HG03025 (cell line): ENCODE results near the gene CHPF.

ENCODE experiments used
- ATAC-seq: cut with Tn5 transposase; IDR thresholded peaks from one replicate; pipeline ENCODE4 v1.9.1; 2021; ENCODE audit warnings: mild to moderate bottlenecking, moderate library complexity; ENCODE audit not compliant: unreplicated experiment, low FRiP score

Gene CHPF, protein sequence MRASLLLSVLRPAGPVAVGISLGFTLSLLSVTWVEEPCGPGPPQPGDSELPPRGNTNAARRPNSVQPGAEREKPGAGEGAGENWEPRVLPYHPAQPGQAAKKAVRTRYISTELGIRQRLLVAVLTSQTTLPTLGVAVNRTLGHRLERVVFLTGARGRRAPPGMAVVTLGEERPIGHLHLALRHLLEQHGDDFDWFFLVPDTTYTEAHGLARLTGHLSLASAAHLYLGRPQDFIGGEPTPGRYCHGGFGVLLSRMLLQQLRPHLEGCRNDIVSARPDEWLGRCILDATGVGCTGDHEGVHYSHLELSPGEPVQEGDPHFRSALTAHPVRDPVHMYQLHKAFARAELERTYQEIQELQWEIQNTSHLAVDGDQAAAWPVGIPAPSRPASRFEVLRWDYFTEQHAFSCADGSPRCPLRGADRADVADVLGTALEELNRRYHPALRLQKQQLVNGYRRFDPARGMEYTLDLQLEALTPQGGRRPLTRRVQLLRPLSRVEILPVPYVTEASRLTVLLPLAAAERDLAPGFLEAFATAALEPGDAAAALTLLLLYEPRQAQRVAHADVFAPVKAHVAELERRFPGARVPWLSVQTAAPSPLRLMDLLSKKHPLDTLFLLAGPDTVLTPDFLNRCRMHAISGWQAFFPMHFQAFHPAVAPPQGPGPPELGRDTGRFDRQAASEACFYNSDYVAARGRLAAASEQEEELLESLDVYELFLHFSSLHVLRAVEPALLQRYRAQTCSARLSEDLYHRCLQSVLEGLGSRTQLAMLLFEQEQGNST

GRCh38 chr2:219543596-219544358 lies at the start of gene CHPF, which contains the start of gene TMEM198:
CHPF (minus strand) TSS chr2:219543809; CDS start chr2:219543538, 271 bp downstream.
TMEM198 (plus strand) TSS chr2:219544028; CDS start chr2:219544728, 700 bp downstream.
- peak; percentile 77 for ATAC-seq

DNA sequence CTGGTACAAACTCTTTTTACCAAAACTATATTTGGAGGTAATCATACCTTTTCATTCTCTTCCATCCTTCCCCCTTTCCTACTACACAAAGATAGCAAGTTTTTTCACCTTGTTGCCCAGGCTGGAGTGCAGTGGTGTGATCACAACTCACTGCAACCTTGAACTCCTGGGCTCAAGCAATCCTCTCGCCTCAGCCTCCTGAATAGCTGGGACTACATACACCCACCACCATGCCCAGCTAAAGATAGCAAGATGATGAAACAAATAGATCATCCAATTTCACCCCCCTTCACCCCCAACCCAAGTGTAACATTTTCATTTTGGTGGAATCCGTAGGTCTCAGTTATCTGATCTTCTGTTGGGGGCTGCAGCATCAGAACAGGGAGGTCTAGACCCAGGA lies 49.5 kb upstream of the CHPF start:
- ATAC-seq, result no peak

- ATAC-seq, result no peak
These were observed 49.1 kb upstream of the CHPF start for GRCh38 chr2:219592736-219593135.

- no peak for ATAC-seq
These were observed 47.5 kb upstream of the CHPF start for GRCh38 chr2:219591091-219591490.

- no peak for ATAC-seq
These were observed 37.7 kb upstream of the CHPF start for GRCh38 chr2:219581346-219581745.

- no peak for ATAC-seq
These were observed 35.4 kb upstream of the CHPF start for GRCh38 chr2:219578811-219579613.

DNA sequence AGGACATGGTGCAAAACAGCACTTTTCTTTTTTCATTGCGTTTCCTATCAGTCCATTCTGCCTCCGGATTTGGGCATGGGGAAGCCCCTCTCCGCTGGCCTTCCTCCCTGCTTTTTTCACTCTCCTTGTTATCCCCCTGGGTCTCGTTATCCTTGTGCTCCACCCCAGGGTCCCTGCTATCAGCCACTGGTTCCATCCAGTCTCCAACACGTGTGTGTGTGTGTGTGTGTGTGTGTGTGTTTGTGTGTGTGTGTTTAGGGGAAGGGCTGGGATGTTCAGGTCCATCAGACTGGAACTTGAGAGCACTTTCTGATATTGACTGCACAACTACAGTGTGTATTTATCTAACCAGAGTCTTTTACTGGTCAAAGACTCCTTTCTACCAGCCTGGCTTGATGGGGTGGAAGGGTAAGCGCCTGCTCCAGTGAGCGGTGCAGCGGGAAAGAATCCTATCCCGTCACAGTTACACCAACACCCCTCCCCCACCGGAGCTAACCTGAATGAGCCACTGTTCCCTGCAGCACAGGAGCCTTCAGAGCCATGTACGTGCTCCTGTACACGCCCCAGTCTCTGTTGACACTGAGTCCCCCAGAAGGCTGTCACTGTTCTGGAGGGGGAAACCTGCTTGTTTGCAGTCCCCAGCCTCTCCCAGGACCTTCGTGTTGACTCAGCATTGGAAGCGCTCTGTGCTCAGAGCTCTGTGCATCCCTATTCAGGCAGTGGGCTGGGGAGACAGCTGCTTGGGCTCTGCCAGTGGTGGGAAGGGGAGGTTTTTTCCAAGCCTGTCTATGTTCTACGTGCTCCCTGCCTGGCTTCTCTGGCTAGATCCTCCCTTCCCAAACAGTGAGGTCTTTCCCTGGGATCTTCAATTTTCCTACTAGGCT lies 33.1 kb upstream of the CHPF start:
- ATAC-seq, result no peak

GRCh38 chr2:219575566-219576504 lies 32.2 kb upstream of the CHPF start:
- no peak for ATAC-seq

GRCh38 chr2:219574484-219575311 lies 31.1 kb upstream of the CHPF start:
- ATAC-seq, result no peak

DNA sequence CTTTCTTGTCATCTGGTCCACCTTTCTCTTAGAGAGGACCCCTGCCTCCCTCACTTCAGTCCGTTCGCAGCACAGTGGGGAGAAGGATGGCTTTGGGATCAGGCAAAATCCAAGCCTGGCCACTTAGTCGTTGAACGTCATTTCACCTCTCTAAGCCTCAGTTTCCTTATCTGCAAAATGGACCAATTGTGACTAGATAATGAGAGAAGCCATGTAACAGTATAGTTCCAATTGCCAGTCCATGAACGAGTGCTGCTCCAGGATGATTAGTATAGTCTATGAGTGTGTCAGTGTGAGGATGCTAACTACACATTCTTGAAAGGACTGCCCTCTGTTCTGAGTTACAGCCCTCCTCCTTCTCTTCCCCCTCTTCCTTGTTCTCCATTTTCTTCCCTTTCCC lies 29.6 kb upstream of the CHPF start:
- no peak for ATAC-seq

- no peak for ATAC-seq
These were observed 28.8 kb upstream of the CHPF start, which contains the start of gene INHA for GRCh38 chr2:219572237-219573001. INHA (plus strand) TSS chr2:219572310; CDS start chr2:219572375, 65 bp downstream.

DNA sequence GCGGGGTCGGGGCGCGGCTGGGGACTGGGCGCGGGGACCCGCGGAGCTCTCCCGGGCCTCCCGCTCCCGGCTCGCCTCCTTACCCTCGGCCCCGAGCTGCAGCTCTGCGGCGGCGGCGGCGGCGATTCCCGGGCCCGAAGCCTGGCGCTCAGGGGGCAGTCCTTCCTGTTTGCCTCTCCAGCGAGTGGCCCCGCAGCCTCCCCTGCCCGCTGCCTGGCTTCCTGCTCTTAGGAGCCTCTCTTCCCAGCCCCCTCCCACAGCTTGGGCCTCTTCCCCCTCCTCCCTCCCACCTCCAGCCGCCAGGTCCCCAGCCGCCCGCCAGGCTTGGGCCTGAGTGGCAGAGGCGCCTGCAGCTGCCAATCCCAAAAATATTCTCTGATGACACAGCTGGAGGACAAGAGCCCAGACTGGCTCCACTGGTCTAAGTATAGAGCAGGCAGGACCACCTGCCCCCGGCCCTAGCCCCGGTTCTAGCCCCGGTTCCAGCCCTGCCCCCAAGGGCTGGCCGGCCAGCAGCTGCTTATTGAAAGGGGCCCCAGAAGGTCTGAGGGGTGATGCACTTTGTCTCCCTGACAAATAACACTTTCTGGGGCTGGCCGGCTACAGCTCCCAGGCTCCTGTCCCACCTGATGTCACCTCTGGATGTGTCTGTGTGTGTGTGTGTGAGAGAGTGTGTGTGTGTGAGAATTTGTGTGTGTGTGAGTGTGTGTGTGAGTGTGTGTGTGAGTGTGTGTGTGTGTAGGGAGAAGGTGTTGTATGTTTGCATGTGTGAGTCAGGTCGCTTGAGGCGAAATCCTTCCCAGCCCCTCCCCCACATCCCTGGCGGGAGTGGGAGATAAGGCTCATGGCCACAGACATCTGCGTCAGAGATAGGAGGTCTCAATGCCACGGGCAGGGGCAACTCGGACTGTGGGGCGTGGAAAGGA lies 28.0 kb upstream of the CHPF start, which contains the start of gene OBSL1:
OBSL1 (minus strand) TSS at position 229 of the 926 bp plus-strand sequence. CDS start 307 bp downstream, outside the sequence.
- no peak for ATAC-seq

DNA sequence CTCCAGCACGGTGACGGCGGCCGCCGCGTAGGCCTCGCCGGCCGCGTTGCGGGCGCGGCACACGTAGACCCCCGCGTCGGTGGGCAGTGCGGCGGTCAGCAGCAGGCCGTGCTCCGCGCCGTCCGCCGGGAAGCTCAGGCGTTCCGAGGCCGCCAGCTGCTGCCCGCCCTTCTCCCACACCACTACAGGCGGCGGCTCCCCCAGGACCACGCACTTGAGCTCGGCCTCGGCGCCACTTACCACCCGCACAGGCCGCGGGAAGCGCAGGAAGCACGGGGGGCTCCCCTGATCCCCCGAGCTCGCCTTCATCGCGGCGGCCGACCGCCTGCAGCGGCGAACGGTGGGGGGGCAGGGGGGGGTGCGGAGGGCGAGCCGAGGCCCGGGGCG lies 27.3 kb upstream of the CHPF start:
- no peak for ATAC-seq

- ATAC-seq, result no peak
These were observed 26.8 kb upstream of the CHPF start for GRCh38 chr2:219570194-219570923.
